Fibroblast of mammary gland (primary cell): ENCODE results near the gene SHROOM2.

Source experiments
- DNase-seq: peaks from one replicate; pipeline ENCODE4 v3.0.0-alpha.2; 2010; ENCODE audit warnings: low read depth
- H3K4me3 ChIP-seq: 2 replicates; pipeline ENCODE4 v1.5.1; 2011; ENCODE audit warnings: low read depth, mild to moderate bottlenecking, low read length, moderate library complexity; ENCODE audit not compliant: control insufficient read depth
- TF ChIP-seq, protein P1 (sequence below): conservative IDR thresholded peaks from 2 replicates; pipeline ENCODE4 v1.5.1; 2011; ENCODE audit warnings: low read depth, low read length, inconsistent platforms; ENCODE audit not compliant: control insufficient read depth, insufficient read depth

Gene SHROOM2

DNA sequence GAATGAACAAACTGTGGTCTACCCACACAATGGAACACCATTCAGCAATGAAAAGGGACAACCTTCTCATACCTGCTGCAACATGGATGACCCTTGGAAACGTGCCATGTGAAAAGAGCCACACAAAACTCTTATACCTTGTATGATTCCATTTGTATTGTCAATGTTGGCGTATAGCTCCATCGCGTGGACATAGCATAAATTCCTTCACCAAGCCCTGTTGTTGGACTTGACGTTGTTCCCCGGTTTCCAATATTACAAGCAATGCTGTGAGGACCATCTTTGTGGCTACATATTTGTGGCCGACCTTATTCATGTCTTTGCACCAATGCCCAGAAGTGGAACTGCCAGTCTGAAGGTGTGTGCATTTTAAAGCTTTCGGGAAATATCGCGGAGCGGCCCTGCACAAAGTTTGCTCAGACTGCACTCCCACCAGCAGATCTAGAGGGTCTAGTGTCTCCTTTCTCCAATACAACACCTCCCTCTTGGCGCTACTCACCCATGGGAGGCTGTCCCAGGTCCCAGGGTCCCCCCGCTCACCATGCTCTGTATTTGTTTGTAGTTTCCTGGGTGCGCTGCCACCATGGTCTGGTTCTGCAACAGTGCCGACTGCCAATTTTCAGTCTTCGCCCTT is 180.7 kb downstream of the SHROOM2 start, which contains the start of gene CLDN34:
TSS of gene CLDN34 (plus strand) at position 584 of the 634 bp plus-strand sequence. CDS start at position 584, 0 bp downstream.
- TF ChIP-seq, protein P1, sequence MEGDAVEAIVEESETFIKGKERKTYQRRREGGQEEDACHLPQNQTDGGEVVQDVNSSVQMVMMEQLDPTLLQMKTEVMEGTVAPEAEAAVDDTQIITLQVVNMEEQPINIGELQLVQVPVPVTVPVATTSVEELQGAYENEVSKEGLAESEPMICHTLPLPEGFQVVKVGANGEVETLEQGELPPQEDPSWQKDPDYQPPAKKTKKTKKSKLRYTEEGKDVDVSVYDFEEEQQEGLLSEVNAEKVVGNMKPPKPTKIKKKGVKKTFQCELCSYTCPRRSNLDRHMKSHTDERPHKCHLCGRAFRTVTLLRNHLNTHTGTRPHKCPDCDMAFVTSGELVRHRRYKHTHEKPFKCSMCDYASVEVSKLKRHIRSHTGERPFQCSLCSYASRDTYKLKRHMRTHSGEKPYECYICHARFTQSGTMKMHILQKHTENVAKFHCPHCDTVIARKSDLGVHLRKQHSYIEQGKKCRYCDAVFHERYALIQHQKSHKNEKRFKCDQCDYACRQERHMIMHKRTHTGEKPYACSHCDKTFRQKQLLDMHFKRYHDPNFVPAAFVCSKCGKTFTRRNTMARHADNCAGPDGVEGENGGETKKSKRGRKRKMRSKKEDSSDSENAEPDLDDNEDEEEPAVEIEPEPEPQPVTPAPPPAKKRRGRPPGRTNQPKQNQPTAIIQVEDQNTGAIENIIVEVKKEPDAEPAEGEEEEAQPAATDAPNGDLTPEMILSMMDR: no peak
- no peak for DNase-seq
- H3K4me3 ChIP-seq: no peak within 1 kb of the TSS

DNA sequence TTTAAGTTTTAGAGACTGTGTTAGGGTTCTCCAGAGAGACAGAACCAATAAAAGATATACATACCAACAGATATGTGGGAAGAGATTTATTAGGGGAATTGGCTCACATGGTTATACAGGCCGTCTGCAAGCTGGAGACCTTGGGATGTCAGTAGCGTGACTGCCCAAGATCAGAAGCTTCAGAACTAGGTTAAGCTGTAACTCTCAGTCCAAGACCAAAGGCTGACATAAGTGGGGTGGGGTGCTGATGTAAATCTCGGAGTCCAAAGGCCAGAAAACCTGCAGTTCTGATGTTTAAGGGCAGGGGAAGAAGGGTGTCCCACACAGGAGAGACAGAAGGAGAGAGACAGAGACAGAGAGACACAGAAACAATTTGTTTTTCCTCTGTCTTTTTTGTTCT is 191.4 kb downstream of the SHROOM2 start:
- no peak overlapping the region for H3K4me3 ChIP-seq
- no peak for DNase-seq
- TF ChIP-seq, protein P1: no peak

DNA sequence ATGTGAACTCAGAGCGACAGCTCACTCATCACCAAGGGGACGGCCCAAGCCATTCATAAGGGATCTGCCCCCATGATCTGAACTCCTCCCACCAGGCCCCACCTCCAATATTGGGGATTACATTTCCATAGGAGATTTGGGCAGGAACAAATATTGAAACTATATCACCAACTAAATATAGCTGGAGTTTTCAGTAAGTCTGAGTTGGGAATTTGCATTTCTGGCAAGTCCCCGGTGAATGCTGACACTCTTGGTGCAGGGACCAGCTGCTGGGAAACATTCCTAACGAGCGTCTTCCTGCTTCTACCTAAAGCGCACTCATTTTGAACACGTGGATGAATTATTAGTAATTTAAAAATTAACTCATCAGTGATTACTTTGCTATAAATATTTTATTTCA is 194.2 kb downstream of the SHROOM2 start:
- no peak overlapping the region for H3K4me3 ChIP-seq
- no peak for DNase-seq
- TF ChIP-seq, protein P1: no peak

DNA sequence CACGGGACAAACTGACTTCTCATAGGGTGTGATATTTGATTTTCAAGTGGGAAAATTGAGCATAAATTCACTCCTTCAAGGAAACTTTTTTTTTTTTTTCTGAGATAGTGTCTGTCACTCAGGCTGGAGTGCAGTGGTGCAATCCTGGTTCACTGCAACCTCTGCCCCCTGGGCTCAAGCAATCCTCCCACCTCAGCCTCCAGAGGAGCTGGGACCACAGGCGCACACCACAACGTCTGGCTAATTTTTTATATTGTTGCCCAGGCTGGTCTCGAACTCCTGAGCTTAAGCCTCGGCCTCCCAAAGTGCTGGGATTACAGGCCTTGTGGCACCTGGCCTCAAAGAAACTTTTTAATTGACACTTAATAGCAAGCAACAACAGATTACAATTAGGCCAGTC is 194.7 kb downstream of the SHROOM2 start:
- H3K4me3 ChIP-seq: no peak overlapping the region
- no peak for DNase-seq
- TF ChIP-seq, protein P1: no peak

DNA sequence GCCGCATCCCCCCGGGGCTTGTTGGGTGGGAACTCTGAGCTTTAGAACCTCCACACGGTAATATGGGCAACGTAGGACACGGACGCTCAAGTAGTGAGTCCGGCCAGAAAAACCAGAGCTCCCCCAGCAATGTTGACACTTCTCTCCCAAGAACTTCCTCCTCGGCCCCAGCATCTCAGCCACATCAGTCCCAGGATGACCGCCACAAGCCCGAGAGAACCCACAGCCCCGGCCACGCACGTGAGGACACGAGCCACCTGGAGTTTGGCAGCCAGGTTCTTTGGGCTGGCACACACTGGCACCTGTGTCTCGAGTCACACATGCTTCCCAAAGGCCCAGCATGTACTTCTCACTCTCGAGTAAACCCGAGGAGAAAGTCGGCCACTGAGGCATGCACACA is 197.2 kb downstream of the SHROOM2 start:
- no peak overlapping the region for H3K4me3 ChIP-seq
- DNase-seq: no peak
- TF ChIP-seq, protein P1: no peak

DNA sequence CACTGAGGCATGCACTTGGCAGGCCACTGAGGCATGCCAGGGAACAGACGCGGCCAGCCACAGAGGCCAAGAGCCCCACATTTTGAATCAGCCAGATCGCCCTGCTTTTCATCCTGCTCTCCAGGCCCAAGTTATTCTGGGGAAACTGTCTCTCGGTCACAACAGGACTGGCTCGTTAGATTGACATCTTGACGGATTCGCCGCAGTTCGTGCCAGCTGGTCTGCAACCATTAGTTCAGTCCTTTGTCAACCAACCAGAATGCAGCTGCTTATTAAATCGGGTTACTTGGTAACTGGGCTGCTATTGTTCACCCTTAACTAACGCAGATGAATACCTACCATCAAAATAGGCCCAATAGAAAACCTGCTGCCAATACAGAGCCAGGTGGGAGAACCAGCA is 197.6 kb downstream of the SHROOM2 start:
- no peak for DNase-seq
- H3K4me3 ChIP-seq: no peak overlapping the region
- TF ChIP-seq, protein P1: no peak
